ENCODE measurements around the gene SLC1A2.

SLC1A2 gene

GRCh38 chr11:35419184-35419829 lies at the start of gene SLC1A2:
SLC1A2 (minus strand) TSS chr11:35419558; CDS start chr11:35418966, 592 bp downstream.
- no peak for DNase-seq

GRCh38 chr11:35466058-35466457 lies 46.7 kb upstream of the SLC1A2 start:
- DNase-seq: no peak

- no peak for DNase-seq
Measured at GRCh38 chr11:35464308-35464707, 45.0 kb upstream of the SLC1A2 start.

- DNase-seq: no peak
Measured at GRCh38 chr11:35463331-35463751, 44.0 kb upstream of the SLC1A2 start.

GRCh38 chr11:35461917-35462538 lies 42.7 kb upstream of the SLC1A2 start:
- DNase-seq: no peak

GRCh38 chr11:35459489-35459888 lies 40.1 kb upstream of the SLC1A2 start:
- DNase-seq: no peak

- no peak for DNase-seq
Measured at GRCh38 chr11:35458846-35459245, 39.5 kb upstream of the SLC1A2 start.

GRCh38 chr11:35454362-35454761 lies 35.0 kb upstream of the SLC1A2 start:
- no peak for DNase-seq

- DNase-seq: no peak
Measured at GRCh38 chr11:35436581-35437250, 17.4 kb upstream of the SLC1A2 start.

- no peak for DNase-seq
Measured at GRCh38 chr11:35433588-35433987, 14.2 kb upstream of the SLC1A2 start.

GRCh38 chr11:35432464-35432863 lies 13.1 kb upstream of the SLC1A2 start:
- no peak for DNase-seq

- no peak for DNase-seq
Measured at GRCh38 chr11:35427071-35427470, 7.7 kb upstream of the SLC1A2 start.

GRCh38 chr11:35426351-35426750 lies 7.0 kb upstream of the SLC1A2 start:
- DNase-seq: no peak

GRCh38 chr11:35425603-35426212 lies 6.3 kb upstream of the SLC1A2 start:
- DNase-seq: no peak

- no peak for DNase-seq
Measured at GRCh38 chr11:35424157-35424940, 5.0 kb upstream of the SLC1A2 start.

GRCh38 chr11:35420371-35420770 lies 1.0 kb upstream of the SLC1A2 start:
- DNase-seq: no peak

- DNase-seq: no peak
Measured at GRCh38 chr11:35419830-35420333, 524 bp upstream of the SLC1A2 start.

- no peak for DNase-seq
Measured at GRCh38 chr11:35418282-35419183, 825 bp downstream of the SLC1A2 start.

- DNase-seq: no peak
Measured at GRCh38 chr11:35415487-35415886, 3.9 kb downstream of the SLC1A2 start.

- no peak for DNase-seq
Measured at GRCh38 chr11:35414776-35415175, 4.6 kb downstream of the SLC1A2 start.

- DNase-seq: no peak
Measured at GRCh38 chr11:35414311-35414710, 5.0 kb downstream of the SLC1A2 start.

GRCh38 chr11:35413598-35413997 lies 5.8 kb downstream of the SLC1A2 start:
- no peak for DNase-seq

Data from activated naive CD4-positive, alpha-beta T cell treated with Interleukin-2 at 50 U/mL for 16 hours (primary cell).